GM12891 (cell line): Measurements from ENCODE around the gene ART1.

Experiments used
- POLR2A ChIP-seq: IDR thresholded peaks from 2 replicates; pipeline ENCODE4 v1.6.1; 2011; ENCODE audit warnings: low read depth, low read length, control low read depth
- POLR2AphosphoS5 ChIP-seq: IDR thresholded peaks from 2 replicates; pipeline ENCODE4 v1.6.1; 2011; ENCODE audit warnings: low read depth, low read length, control low read depth
- SPI1 ChIP-seq: IDR thresholded peaks from 2 replicates; pipeline ENCODE4 v1.6.1; 2011; ENCODE audit warnings: low read depth, low read length, control low read depth
- TAF1 ChIP-seq: IDR thresholded peaks from 2 replicates; pipeline ENCODE4 v1.6.1; 2011; ENCODE audit warnings: low read depth, low read length, control low read depth

DNA sequence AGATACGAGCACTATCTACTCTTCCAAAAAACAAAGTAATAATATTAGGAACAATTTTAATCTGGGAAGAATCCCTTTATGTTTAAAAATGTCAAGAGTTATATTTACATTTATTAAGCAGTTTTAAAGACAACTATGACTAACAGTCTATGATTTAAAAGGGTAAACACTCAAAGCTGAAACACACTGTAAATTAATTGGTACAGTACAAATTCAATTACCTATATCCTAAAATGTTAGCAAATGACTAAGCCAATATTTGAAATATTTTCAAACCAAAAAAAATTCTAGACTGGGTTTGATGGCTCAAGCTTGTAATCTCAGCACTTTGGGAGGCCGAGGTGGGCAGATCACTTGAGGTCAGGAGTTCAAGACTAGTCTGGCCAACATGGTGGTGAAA is 62.2 kb downstream of the ART1 start:
- no peak for TF ChIP-seq POLR2A
- TF ChIP-seq TAF1, result no peak
- TF ChIP-seq POLR2AphosphoS5, result no peak
- TF ChIP-seq SPI1, result no peak
